GM12801 (cell line): Measurements from ENCODE around the gene TRAF7.

ENCODE experiments used
- TF ChIP-seq, protein P1 (sequence below): IDR thresholded peaks from one replicate; pipeline ENCODE4 v1.5.1; 2011; ENCODE audit warnings: control low read depth; ENCODE audit not compliant: insufficient read length; ENCODE audit errors: extremely low read depth

Gene TRAF7

DNA sequence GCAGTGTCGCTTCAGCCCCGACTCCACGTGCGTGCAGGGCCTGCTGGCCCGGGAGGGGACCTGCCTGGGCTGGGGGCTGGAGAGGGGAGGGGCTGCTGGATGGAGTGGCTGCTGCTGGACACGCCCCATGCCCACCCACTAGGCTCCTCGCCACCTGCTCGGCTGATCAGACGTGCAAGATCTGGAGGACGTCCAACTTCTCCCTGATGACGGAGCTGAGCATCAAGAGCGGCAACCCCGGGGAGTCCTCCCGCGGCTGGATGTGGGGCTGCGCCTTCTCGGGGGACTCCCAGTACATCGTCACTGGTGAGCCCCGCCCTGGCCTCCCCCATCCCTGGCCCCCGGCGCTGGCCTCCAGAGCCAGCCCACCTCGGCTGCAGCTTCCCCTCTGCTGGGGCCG, 52.7 kb downstream of the TRAF7 start:
- TF ChIP-seq, protein P1, sequence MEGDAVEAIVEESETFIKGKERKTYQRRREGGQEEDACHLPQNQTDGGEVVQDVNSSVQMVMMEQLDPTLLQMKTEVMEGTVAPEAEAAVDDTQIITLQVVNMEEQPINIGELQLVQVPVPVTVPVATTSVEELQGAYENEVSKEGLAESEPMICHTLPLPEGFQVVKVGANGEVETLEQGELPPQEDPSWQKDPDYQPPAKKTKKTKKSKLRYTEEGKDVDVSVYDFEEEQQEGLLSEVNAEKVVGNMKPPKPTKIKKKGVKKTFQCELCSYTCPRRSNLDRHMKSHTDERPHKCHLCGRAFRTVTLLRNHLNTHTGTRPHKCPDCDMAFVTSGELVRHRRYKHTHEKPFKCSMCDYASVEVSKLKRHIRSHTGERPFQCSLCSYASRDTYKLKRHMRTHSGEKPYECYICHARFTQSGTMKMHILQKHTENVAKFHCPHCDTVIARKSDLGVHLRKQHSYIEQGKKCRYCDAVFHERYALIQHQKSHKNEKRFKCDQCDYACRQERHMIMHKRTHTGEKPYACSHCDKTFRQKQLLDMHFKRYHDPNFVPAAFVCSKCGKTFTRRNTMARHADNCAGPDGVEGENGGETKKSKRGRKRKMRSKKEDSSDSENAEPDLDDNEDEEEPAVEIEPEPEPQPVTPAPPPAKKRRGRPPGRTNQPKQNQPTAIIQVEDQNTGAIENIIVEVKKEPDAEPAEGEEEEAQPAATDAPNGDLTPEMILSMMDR, result no peak

DNA sequence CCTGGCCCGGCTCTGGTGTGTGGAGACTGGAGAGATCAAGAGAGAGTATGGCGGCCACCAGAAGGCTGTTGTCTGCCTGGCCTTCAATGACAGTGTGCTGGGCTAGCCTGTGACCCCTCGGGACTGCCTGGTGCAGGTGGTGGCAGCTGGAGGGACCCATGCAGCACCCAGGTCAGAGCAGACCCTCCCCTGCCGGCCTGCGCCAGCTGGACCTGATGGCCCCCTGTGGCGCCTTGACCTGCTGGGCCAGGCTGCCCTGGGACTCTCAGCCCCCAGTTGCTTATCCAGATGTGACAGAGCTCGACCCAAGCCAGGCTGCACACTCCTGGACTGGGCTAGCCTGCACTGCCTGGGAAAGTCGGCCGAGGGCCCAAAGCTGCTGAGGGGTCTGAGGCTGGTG, 53.2 kb downstream of the TRAF7 start:
- TF ChIP-seq, protein P1, result no peak

DNA sequence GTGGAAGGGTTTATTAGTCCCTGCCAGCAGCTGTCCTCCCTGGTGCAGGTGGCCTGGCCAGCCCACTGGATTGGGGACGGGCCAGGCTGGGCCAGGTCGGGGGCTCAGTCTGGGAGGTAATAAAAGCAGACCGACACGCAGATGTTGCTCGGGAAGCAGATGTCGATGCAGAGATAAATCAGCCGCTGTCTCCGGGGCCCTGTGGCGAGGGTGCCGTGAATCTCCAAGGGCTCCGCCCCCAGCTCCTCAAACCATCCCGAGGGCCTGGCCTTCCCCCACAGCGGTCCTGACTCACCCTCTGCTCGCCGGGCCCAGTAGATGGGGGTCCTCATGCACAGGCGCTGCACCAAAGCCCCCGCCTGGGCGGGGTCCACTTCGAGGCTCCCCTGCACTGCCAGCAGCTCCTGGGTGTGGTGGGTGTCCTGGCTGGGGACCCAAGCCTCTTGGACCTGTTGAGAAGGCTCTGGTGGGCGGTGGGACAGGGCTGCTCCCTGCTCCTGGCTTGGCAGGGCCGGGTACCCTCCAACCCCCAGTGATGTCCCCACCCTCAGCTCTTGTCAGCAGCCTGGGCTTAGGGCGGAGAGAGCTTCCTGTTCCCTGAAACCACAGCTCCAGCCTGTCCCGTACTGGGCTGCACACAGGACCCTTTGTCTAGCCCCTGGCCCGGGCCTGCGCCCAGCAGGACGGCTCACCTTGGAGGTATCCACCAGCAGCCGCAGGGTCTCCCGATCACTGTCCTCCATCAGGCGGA, 53.9 kb downstream of the TRAF7 start:
- TF ChIP-seq, protein P1, result no peak

DNA sequence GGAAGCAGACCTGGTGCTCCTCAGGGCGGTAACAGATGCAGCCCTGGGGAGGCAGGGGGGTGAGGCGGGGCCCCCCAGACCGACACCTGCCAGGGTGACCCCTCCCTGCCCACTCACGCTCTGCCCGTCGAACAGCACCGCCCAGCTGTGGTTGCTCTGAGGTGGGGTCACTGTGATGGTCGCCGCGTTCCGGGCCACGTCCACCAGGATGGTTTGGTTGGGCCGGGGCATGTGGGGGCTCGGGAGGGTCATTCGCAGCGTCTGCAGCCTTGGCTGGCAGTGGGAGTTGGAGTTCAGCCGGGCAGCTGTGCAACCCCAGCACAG, 54.4 kb downstream of the TRAF7 start:
- TF ChIP-seq, protein P1, result no peak

DNA sequence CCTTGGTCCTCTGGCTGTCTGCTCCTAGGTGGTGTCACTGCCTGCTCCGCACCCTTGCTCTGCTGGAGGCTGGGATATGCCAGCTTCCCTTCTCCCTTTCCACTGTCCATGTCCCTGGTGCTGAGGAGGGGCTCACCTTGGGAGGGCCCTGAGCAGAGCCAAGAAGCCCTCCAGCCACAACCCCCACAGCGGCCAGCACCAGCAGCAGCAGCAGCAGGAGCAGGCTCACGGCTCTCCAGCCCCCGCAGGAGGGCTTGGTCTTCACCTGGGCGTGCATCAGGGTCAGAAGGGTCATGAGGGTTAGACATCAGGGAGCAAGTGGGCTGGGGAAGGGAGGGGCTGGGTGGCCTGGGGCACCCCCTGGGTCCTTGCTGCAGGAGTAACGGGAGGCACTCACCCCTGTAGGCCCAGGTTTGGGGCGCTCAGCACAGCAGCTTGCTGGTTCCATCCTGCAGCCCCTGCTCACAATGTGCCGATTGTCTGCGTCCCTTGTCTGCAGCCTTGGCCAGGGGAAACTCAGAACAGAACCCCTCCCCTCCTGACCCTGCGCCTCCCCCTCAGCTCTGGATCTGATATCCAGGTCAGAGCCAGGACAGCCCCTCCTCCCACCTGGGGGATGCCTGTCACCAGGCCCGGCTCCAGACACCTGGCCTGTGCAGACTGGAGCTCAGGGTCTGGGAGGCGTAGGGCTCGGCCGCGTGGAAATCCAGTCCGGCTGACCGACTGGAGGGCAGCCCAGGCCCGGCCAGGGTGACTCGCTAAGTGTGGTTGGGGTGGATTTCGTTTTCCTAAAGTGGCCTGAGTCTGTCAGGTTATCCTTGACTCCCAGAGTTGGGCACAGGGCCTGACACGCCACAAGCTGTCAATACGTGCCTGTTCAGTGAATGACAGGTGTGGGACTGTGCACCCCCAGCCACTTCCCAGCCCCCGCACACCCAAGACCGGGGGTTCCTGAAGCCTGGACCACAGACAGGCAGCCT, 55.1 kb downstream of the TRAF7 start, which contains the start of gene BRICD5:
Gene BRICD5, minus strand, starts transcription at position 478 of the 980 bp plus-strand sequence. Its CDS starts 30 bp downstream, at position 448.
- TF ChIP-seq, protein P1, result no peak

DNA sequence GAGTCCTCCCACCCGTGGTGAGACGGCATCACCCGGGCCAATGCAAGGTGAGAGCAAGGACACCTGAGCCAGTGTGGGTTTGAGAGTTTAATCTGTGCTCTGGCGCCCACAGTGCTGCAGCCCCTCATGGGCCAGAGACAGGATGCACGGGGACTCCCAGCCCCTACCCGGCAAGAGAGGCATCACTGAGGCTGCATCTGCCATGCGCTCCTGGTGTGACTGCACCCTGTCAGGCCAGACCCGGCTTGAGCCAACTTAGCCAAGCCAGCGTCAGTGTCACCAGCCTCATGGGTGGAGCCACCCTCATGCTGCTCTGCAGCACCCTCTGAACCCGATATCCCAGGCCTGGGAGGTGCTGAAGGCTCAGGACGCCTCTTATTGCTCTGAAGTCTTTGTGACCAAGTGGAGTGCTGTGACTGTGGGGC, 56.4 kb downstream of the TRAF7 start:
- TF ChIP-seq, protein P1, result no peak
